Adipose tissue (tissue), 3 donors: ENCODE data around the gene UROD. TPM values are rescaled to one million over a fixed set of nuclear protein-coding genes. Genes with fewer than 3 reads are reported as not detected.
"Not testable (repeated sequence)": the region's sequence is repeated elsewhere in the genome, so short reads cannot be mapped to it uniquely, and the experiment has no call there.

Experiments used
- H3K27ac ChIP-seq: one replicate; pipeline ENCODE4 v1.5.1; 2013; ENCODE audit warnings: low read depth, low read length
- WGBS, 3 donors: extraction: QIAGEN DNeasy Blood & Tissue Kit; methylation state at CpG; one replicate each; pipeline ENCODE4 v1.1.7; 2013; 5-methylcytosine and 5-hydroxymethylcytosine counted together
- polyA plus RNA-seq, 3 donors: library from polyadenylated mRNA; stranded (reverse); fragments of 200-250 nt; gene quantifications; one replicate each; pipeline ENCODE4 v1.2.3, GENCODE V29; 2013
- donor health status: healthy with polysubstance abuse.
- donor health status: Bipolar disorder and iron deficiency.
- donor health status: healthy.

The UROD gene
- polyA plus RNA-seq, 3 donors: 34.7 to 104 (median 101) TPM

DNA sequence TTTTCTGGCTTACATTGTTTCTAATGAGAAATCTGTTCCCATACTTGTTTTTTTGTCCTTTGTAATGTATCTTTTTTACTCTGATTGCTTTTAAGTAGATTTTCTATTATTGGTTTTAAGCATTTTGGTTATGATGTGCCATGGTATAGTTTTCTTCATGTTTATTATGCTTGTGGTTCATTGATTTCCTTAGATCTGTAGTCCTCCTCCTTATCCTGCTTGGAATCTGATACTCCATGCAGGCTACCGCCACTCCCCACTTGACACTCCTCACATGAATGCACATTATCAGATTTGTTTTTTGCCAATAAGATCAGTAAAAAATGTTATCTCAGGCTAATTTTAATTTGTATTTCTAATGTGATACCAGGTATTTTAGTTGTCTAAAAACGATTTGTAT is 20.8 kb downstream of the UROD start:
- no peak overlapping the region for H3K27ac ChIP-seq
- 69 to 83% (median 72%) methylated on average over 2 of the region's 2 CpGs for WGBS, 3 donors

DNA sequence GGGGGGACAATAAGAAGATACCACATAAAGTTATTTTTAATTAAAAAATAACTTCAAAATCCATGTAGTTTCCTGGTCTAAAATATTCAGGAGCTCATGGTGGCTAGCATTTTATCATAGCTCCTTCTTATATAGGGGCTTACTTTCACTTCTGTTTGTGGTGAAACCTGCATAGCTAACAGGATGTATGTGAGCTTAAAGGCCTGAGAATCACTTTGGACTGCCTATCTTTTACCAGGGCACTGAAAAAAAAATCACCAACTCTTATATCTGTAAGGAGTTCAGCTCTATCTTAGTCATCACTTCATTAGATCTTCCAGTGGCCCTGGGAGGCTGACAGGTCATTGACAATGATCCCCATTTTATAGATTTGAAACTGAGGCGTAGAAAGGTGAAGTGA is 21.3 kb downstream of the UROD start:
- H3K27ac ChIP-seq: no peak overlapping the region
- WGBS, 3 donors: 97 to 100% (median 97%) methylated on average over 1 of the region's 1 CpG

- 79 to 93% (median 92%) methylated on average over 7 of the region's 7 CpGs for WGBS, 3 donors
These were observed 23.7 kb downstream of the UROD start for GRCh38 chr1:45035631-45036301.

DNA sequence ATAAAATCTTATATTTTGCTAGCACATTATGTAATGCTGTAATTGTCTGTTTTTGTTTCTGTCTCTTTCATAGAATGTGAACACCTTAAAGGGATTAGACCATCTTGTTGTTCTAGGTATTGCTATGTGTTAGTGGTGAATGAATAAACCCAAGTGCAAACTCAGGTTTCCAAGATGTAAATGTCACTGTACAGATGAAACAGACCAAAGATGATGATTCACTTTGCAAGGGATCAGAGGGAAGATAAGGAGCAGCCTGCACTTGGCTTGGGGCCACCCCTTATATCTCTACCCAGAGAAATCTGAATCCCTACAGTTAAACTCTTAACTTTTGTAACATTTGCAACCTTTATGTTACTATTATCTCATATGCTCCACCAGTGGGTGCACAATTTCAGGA is 25.4 kb downstream of the UROD start:
- no peak overlapping the region for H3K27ac ChIP-seq

More at GRCh38 chr1:45035631-45036301, 23.7 kb downstream of the UROD start:
- no peak overlapping the region for H3K27ac ChIP-seq

- no peak overlapping the region for H3K27ac ChIP-seq
- WGBS, 3 donors: 89 to 98% (median 90%) methylated on average over 2 of the region's 2 CpGs
These were observed 26.2 kb downstream of the UROD start for GRCh38 chr1:45038240-45038639.

DNA sequence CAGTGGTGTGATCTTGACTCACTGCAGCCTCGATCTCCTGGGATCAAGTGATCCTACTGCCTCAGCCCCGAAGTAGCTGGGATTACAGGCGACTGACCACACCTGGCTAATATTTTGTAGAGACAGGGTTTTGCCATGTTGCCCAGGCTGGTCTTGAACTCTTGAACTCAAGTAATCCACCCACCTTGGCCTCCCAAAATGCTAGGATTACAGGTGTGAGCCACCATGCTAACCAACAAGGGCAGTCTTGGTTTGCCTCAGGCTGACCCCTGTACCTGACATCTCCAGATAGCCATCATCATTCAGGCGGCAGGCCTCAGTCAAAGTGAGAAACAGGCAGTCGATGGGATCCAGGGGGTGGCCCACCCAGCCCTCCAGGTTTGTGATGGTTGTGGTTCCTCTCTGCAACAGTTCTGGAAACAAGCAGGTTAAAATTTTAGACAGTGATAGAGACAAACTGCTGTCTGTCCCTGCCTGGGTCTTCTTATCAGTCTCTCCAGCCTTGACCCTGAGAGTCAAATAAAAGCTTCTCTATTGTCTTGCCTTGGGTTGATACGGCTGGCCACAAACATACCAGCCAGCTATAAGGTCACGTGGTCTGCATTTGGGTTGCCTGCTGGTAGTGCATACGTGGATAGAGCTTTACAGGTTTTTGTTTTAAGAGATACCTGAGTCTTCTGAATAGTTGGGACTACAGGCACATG is 26.8 kb downstream of the UROD start:
- WGBS, 3 donors: 87 to 93% (median 92%) methylated on average over 8 of the region's 8 CpGs
- H3K27ac ChIP-seq: no peak overlapping the region

- H3K27ac ChIP-seq: no peak overlapping the region
- 95 to 99% (median 95%) methylated on average over 5 of the region's 5 CpGs for WGBS, 3 donors
These were observed 28.2 kb downstream of the UROD start for GRCh38 chr1:45040297-45040696.

- WGBS, 3 donors: 75 to 97% (median 88%) methylated on average over 5 of the region's 5 CpGs
- no peak overlapping the region for H3K27ac ChIP-seq
These were observed 31.0 kb downstream of the UROD start for GRCh38 chr1:45043094-45043493.

GRCh38 chr1:45044916-45045315 is 32.9 kb downstream of the UROD start:
- no peak overlapping the region for H3K27ac ChIP-seq
- 87 to 96% (median 95%) methylated on average over 1 of the region's 1 CpG for WGBS, 3 donors

DNA sequence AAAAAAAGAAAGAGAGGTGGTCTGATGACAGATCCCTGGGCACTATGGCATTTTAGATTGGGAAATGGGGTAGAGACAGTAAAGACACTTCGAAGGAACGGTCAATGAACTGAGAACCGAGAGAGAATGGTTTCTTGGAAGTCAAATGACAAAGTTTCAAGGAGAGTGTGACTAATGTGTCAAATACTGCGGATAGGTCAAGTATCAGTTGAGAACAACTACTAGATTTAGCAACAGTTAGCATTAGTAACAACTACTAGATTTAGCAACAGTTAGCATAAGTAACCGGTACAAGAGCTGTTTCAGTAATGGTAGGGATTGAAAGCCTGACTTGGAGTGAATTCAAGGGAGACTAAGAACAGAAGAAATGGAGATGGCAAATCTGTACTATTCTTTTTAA is 35.0 kb downstream of the UROD start:
- no peak overlapping the region for H3K27ac ChIP-seq
- 93 to 96% (median 94%) methylated on average over 5 of the region's 5 CpGs for WGBS, 3 donors

DNA sequence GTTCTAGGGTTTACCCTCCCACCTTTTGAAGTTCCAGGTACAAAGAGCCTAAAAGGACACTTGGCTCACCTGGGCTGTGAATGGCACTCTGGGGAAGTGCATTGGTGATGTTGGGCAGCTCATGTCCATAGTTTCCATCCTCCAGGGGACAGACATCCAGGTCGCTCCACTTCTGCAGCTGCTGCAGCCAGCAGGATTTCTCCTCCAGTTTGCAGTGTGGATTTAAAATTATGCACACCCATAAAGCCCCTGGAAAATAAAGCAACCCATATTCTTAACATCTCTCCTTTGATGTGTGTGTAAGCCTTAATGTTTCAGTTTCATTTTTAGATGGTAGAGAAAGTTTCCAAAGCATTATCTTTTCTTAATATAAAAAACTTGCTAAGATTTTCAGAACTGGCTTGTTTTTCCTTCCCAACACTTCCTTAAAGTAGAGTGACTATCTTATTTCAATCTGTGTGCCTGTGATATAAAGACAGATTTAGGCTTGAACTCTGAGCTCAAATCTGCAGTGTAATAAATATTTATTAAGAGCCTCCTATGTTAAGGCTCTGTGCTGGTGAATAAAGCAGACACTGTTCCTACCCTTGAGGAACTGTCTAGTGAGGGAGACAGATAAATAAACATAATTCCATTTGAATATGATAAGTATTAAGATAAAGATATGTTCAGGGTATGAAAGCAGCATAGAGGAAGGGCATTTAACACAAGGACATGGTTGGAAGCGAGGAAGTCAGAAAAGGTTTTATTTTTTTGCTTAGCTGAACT is 39.1 kb downstream of the UROD start:
- no peak overlapping the region for H3K27ac ChIP-seq
- 55 to 83% (median 68%) methylated on average over 2 of the region's 2 CpGs for WGBS, 3 donors

GRCh38 chr1:45057542-45057941 is 45.5 kb downstream of the UROD start:
- no peak overlapping the region for H3K27ac ChIP-seq
- WGBS, 3 donors: 63 to 94% (median 79%) methylated on average over 1 of the region's 1 CpG

DNA sequence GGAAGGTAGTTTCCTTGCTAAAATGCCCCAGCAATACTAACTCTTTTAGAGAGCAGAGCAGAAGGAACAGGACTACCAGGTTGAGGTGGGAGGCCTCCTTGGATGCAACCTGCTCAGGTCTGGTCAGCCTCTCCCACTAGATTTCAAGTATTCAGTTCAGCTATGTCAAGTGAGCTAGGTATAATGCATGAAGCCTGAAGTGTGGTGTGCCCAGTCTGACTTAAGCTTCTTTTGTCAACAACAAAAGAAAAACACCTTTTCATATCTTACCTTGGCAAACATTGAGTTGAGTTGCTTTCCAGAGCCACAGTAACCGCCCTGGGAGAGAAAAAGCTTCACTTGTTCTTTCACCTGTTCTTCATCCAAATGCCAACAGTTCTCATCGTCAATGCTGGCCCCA is 47.8 kb downstream of the UROD start:
- H3K27ac ChIP-seq: no peak overlapping the region
- 42 to 77% (median 73%) methylated on average over 2 of the region's 2 CpGs for WGBS, 3 donors

DNA sequence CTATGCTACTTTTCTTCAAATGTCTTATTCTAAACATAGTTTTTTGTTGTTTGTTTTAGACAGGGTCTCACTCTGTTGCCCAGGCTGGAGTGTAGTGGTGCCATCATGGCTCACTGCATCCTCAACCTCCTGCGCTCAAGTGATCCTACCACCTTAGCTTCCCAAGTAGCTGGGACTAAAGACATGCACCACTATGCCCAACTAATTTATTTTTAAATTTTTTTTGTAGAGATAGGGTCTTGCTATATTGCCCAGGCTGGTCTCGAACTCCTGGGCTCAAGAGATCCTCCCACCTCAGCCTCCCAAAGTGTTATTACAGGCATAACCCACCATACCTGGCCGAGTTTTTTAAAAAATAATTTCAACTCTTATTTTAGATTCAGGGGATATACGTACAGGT is 50.4 kb downstream of the UROD start:
- not testable (repeated sequence) for H3K27ac ChIP-seq
- WGBS, 3 donors: 93 to 95% (median 93%) methylated on average over 4 of the region's 4 CpGs

DNA sequence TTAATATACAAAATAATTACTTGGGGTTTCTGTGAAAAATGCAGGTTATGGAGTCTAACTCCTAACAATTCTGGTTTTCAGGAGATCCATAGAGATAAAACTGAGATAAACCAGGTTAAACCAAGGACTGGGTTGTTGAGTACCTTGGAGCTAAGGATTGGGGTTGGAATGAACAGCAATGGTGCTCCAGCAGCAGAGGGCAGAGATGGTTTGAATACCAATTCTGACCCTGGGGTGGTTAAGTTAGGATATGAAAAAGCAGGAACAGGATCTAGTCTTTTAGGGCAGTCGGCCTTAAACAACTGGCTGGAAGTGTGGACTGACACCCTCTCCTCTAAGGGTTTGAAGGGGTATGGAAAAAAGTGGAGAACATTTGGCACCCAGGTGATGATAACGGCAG is 53.0 kb downstream of the UROD start:
- WGBS, 3 donors: 74 to 88% (median 82%) methylated on average over 2 of the region's 2 CpGs
- no peak overlapping the region for H3K27ac ChIP-seq

Other genes with a start within 250 kb of the UROD start
- 1,000 to 10,000 TPM; 1,595 to 3,591 (median 2,179) TPM for gene RPS8, start 236.7 kb upstream of the UROD start, polyA plus RNA-seq
- gene BEST4, start 224.1 kb upstream of the UROD start, polyA plus RNA-seq: under 1 TPM in 2 of 3 donors, not detected in 1; 0.16 to 0.21 TPM
- 10 to 100 TPM in 2 of 3 donors, 1 to 10 TPM in 1; 6.7 to 50.9 (median 39.8) TPM for gene PLK3, start 211.9 kb upstream of the UROD start, polyA plus RNA-seq
- under 1 TPM in 2 of 3 donors, not detected in 1; 0.25 to 0.74 TPM for gene DYNLT4, start 204.9 kb upstream of the UROD start, polyA plus RNA-seq
- gene BTBD19, start 203.7 kb upstream of the UROD start, polyA plus RNA-seq: 10 to 100 TPM in 2 of 3 donors, 1 to 10 TPM in 1; 1.6 to 12.0 (median 10.8) TPM
- under 1 TPM; 0.26 to 0.56 (median 0.37) TPM for gene PTCH2, start 169.0 kb upstream of the UROD start, polyA plus RNA-seq
- 10 to 100 TPM; 13.5 to 28.0 (median 17.7) TPM for gene EIF2B3, start 25.7 kb upstream of the UROD start, polyA plus RNA-seq
- 10 to 100 TPM; 32.6 to 45.7 (median 34.2) TPM for gene HECTD3, start 930 bp upstream of the UROD start, polyA plus RNA-seq
- 1 to 10 TPM in 1 of 3 donors, under 1 TPM in 2; 0.45 to 1.5 (median 0.51) TPM for gene ZSWIM5, start 194.4 kb downstream of the UROD start, polyA plus RNA-seq